SK-N-SH treated with all-trans-retinoic acid at 6 μM for 48 hours (cell line): ENCODE data around the gene DLG2.

Experiments
- ATAC-seq: fragments of 200-7000 bp; cut with Tn5 transposase; 3 replicates; pipeline ENCODE4 v1.9.1; 2020; ENCODE audit warnings: mild to moderate bottlenecking, moderate library complexity
- ARNTL ChIP-seq: fragments of 450-650 bp; formaldehyde crosslinking; IDR thresholded peaks from 2 replicates; pipeline ENCODE4 v1.5.0; 2020; ENCODE audit warnings: low read depth, mild to moderate bottlenecking, moderate library complexity, borderline replicate concordance
- CREB5 ChIP-seq: fragments of 250-450 bp; sonication (Bioruptor Pico); IDR thresholded peaks from 2 replicates; pipeline ENCODE4 v1.5.1; 2020; ENCODE audit warnings: low read depth, mild to moderate bottlenecking, moderate library complexity
- CSDC2 ChIP-seq: fragments of 250-450 bp; sonication (Bioruptor Pico); IDR thresholded peaks from 2 replicates; pipeline ENCODE4 v1.5.0; 2020; ENCODE audit warnings: mild to moderate bottlenecking, moderate library complexity
- CSRNP3 ChIP-seq: fragments of 250-450 bp; sonication (Bioruptor Pico); IDR thresholded peaks from 2 replicates; pipeline ENCODE4 v1.5.1; 2021; ENCODE audit warnings: mild to moderate bottlenecking, moderate library complexity
- ESRRG ChIP-seq: fragments of 250-450 bp; sonication (Bioruptor Pico); IDR thresholded peaks from 2 replicates; pipeline ENCODE4 v1.6.1; 2021; ENCODE audit warnings: mild to moderate bottlenecking
- GLIS3 ChIP-seq: fragments of 250-450 bp; sonication (Bioruptor Pico); IDR thresholded peaks from 2 replicates; pipeline ENCODE4 v1.5.0; 2020; ENCODE audit warnings: mild to moderate bottlenecking, moderate library complexity
- ISL1 ChIP-seq: fragments of 250-450 bp; sonication (Bioruptor Pico); IDR thresholded peaks from 2 replicates; pipeline ENCODE4 v2.1.2; 2022; ENCODE audit warnings: mild to moderate bottlenecking, moderate library complexity
- OSR1 ChIP-seq: fragments of 250-450 bp; sonication (Bioruptor Pico); IDR thresholded peaks from 2 replicates; pipeline ENCODE4 v1.8.0; 2022; ENCODE audit warnings: moderate library complexity, mild to moderate bottlenecking, inconsistent platforms
- PATZ1 ChIP-seq: fragments of 250-450 bp; sonication (Bioruptor Pico); IDR thresholded peaks from 2 replicates; pipeline ENCODE4 v1.8.0; 2020; ENCODE audit warnings: mild to moderate bottlenecking, moderate library complexity, borderline replicate concordance
- POU6F1 ChIP-seq: fragments of 250-450 bp; sonication (Bioruptor Pico); IDR thresholded peaks from 2 replicates; pipeline ENCODE4 v1.8.0; 2021; ENCODE audit warnings: low read depth, mild to moderate bottlenecking, moderate library complexity, borderline replicate concordance
- PPARA ChIP-seq: fragments of 250-450 bp; sonication (Bioruptor Pico); IDR thresholded peaks from 2 replicates; pipeline ENCODE4 v1.5.0; 2020; ENCODE audit warnings: mild to moderate bottlenecking, borderline replicate concordance
- RARB ChIP-seq: fragments of 250-450 bp; sonication (Bioruptor Pico); IDR thresholded peaks from 2 replicates; pipeline ENCODE4 v1.8.0; 2021; ENCODE audit warnings: mild to moderate bottlenecking, moderate library complexity
- SNAI2 ChIP-seq: fragments of 250-450 bp; sonication (Bioruptor Pico); IDR thresholded peaks from 2 replicates; pipeline ENCODE4 v1.5.0; 2020; ENCODE audit warnings: mild to moderate bottlenecking, moderate library complexity
- TOX ChIP-seq: fragments of 250-450 bp; sonication (Bioruptor Pico); IDR thresholded peaks from 2 replicates; pipeline ENCODE4 v1.8.0; 2021; ENCODE audit warnings: mild to moderate bottlenecking, moderate library complexity, borderline replicate concordance
- TSHZ2 ChIP-seq: fragments of 250-450 bp; sonication (Bioruptor Pico); IDR thresholded peaks from 2 replicates; pipeline ENCODE4 v1.5.0; 2020; ENCODE audit warnings: mild to moderate bottlenecking, moderate library complexity
- ZC3H10 ChIP-seq: fragments of 250-450 bp; sonication (Bioruptor Pico); IDR thresholded peaks from 2 replicates; pipeline ENCODE4 v1.5.1; 2021; ENCODE audit warnings: mild to moderate bottlenecking, moderate library complexity
- ZFP3 ChIP-seq: fragments of 250-450 bp; sonication (Bioruptor Pico); IDR thresholded peaks from 2 replicates; pipeline ENCODE4 v1.5.0; 2020; ENCODE audit warnings: mild to moderate bottlenecking, moderate library complexity
- ZFP30 ChIP-seq: fragments of 450-650 bp; formaldehyde crosslinking; IDR thresholded peaks from 2 replicates; pipeline ENCODE4 v1.5.0; 2022; ENCODE audit warnings: mild to moderate bottlenecking, moderate library complexity
- ZNF70 ChIP-seq: fragments of 450-650 bp; formaldehyde crosslinking; IDR thresholded peaks from 2 replicates; pipeline ENCODE4 v1.5.0; 2020; ENCODE audit warnings: mild to moderate bottlenecking, moderate library complexity
- ZNF8 ChIP-seq: fragments of 450-650 bp; formaldehyde crosslinking; IDR thresholded peaks from 2 replicates; pipeline ENCODE4 v1.5.0; 2020; ENCODE audit warnings: mild to moderate bottlenecking, moderate library complexity

DLG2 gene

GRCh38 chr11:84830372-84830771, 796.8 kb downstream of the DLG2 start (continued):
- TF ChIP-seq CREB5 (CRISPR knock-in tag), result no peak
- TF ChIP-seq, all 23 proteins: peak for 0

GRCh38 chr11:84829162-84829561, 798.0 kb downstream of the DLG2 start:
- TF ChIP-seq GLIS3 (CRISPR knock-in tag), result no peak
- TF ChIP-seq POU6F1 (CRISPR knock-in tag), result no peak
- no peak for TF ChIP-seq ZC3H10
- TF ChIP-seq CREB5 (CRISPR knock-in tag), result no peak
- no peak for TF ChIP-seq RARB (CRISPR knock-in tag)
- no peak for TF ChIP-seq ARNTL (CRISPR knock-in tag)
- no peak for TF ChIP-seq PPARA
- TF ChIP-seq ZFP30, result no peak
- TF ChIP-seq SNAI2 (CRISPR knock-in tag), result no peak
- TF ChIP-seq OSR1 (CRISPR knock-in tag), result no peak
- TF ChIP-seq TOX (CRISPR knock-in tag), result no peak
- no peak for TF ChIP-seq ZFP3 (CRISPR knock-in tag)
- TF ChIP-seq ESRRG (CRISPR knock-in tag), result no peak
- no peak for TF ChIP-seq CSDC2 (CRISPR knock-in tag)
- no peak for TF ChIP-seq PATZ1 (CRISPR knock-in tag)
- TF ChIP-seq TSHZ2 (CRISPR knock-in tag), result no peak
- no peak for TF ChIP-seq ISL1 (CRISPR knock-in tag)
- TF ChIP-seq CSRNP3 (CRISPR knock-in tag), result no peak
- ATAC-seq, result no peak

- ATAC-seq, result no peak
- TF ChIP-seq SNAI2 (CRISPR knock-in tag) (no peak), GLIS3 (CRISPR knock-in tag) (no peak), TSHZ2 (CRISPR knock-in tag) (no peak), ARNTL (CRISPR knock-in tag) (no peak), ESRRG (CRISPR knock-in tag) (no peak), CSRNP3 (CRISPR knock-in tag) (no peak), TOX (CRISPR knock-in tag) (no peak), ZNF70 (no peak), ISL1 (CRISPR knock-in tag) (no peak), RARB (CRISPR knock-in tag) (no peak), ZNF8 (CRISPR knock-in tag) (no peak), ZC3H10 (no peak), ZFP30 (no peak), PATZ1 (CRISPR knock-in tag) (no peak)
Measured at GRCh38 chr11:84828616-84829015, 798.5 kb downstream of the DLG2 start.
